Mucosa of descending colon (tissue), 3 donors: ENCODE measurements around the gene PAK6. TPM values are rescaled to one million over a fixed set of nuclear protein-coding genes. Genes with fewer than 3 reads are reported as not detected.

ENCODE experiments used
- ATAC-seq: fragments of 200-7000 bp; cut with Tn5 transposase; one replicate; pipeline ENCODE4 v1.9.1; 2020; ENCODE audit warnings: mild to moderate bottlenecking, moderate library complexity
- DNase-seq, 3 donors: peaks; one replicate each; pipeline ENCODE4 v3.0.0-alpha.2; 2020
- H3K36me3 ChIP-seq: fragments of 200-600 bp; one replicate; pipeline ENCODE4 v1.8.0; 2021; ENCODE audit warnings: low read depth, mild to moderate bottlenecking
- H3K4me1 ChIP-seq: fragments of 200-600 bp; one replicate; pipeline ENCODE4 v1.8.0; 2021; ENCODE audit warnings: low read depth, mild to moderate bottlenecking
- H3K4me3 ChIP-seq: fragments of 200-600 bp; one replicate; pipeline ENCODE4 v1.8.0; 2021; ENCODE audit warnings: mild to moderate bottlenecking
- H3K9me3 ChIP-seq: fragments of 200-600 bp; one replicate; pipeline ENCODE4 v1.8.0; 2021; ENCODE audit warnings: mild to moderate bottlenecking
- CTCF ChIP-seq: fragments of 200-600 bp; IDR thresholded peaks from one replicate; pipeline ENCODE4 v1.8.0; 2022; ENCODE audit warnings: antibody characterized with exemption, mild to moderate bottlenecking
- intact Hi-C, 2 donors: fragments of 100-400 bp; cut with DNase I in 1 of 2; cut with micrococcal nuclease in 1 of 2; formaldehyde crosslinking; loops; one replicate each; pipeline versions ENCODE4 v1.11.0 to v1.11.1; 2022; cut with DNase I, micrococcal nuclease
- total RNA-seq, 3 donors: library from RNA; stranded (reverse); fragmentation: NEBNext Ultra II Directional in 2 of 3; extraction: Animal tissue kit (Norgen Biotek cat#: 25700) in 2 of 3; gene quantifications; one replicate each; pipeline versions ENCODE4 v1.2.1 to v1.2.4, GENCODE V29; 2021 to 2023
- donor health status: DM: no; HTN: no; CAD: no; lungs with moderate emphysema.
- donor health status: DM: no; HTN: no; CAD: no.
- donor health status: DM: no; HTN: yes; CAD: no.

PAK6 gene
- total RNA-seq, 3 donors from 2014 or later, result 0.98 to 3.1 (median 2.7) TPM

GRCh38 chr15:40281057-40281800 is 42.4 kb downstream of the PAK6 start:
- H3K9me3 ChIP-seq, result no peaks in the 10 kb centered on the region
- no peak overlapping the region for H3K4me3 ChIP-seq
- no peaks in the 10 kb centered on the region for H3K36me3 ChIP-seq
- ATAC-seq, result no peak
- DNase-seq, result no peak
- intact Hi-C loops, result no loop called here
- no peak for TF ChIP-seq CTCF
- peaks cover 30% of the 10 kb centered on the region for H3K4me1 ChIP-seq

- intact Hi-C loops, result no loop called here
- Histone ChIP-seq H3K4me1 (peaks cover 30% of the 10 kb centered on the region), H3K4me3 (no peak overlapping the region), H3K36me3 (no peaks in the 10 kb centered on the region), H3K9me3 (no peaks in the 10 kb centered on the region)
- no peak for TF ChIP-seq CTCF
- no peak for DNase-seq
- no peak for ATAC-seq
These were observed 42.9 kb downstream of the PAK6 start for GRCh38 chr15:40281801-40282146.

- Histone ChIP-seq H3K4me3 (no peak overlapping the region), H3K4me1 (peaks cover 30% of the 10 kb centered on the region), H3K9me3 (no peaks in the 10 kb centered on the region), H3K36me3 (no peaks in the 10 kb centered on the region)
- TF ChIP-seq CTCF, result peak; percentile 29
- peak; percentile 51 to 74 (median 74) for DNase-seq
- intact Hi-C loops, result no loop called here
- ATAC-seq, result peak; percentile 71
These were observed 43.4 kb downstream of the PAK6 start for GRCh38 chr15:40282147-40282868.

GRCh38 chr15:40282869-40283614 is 44.2 kb downstream of the PAK6 start, which contains the start of gene ANKRD63:
ANKRD63 (minus strand) TSS chr15:40283064; CDS start chr15:40282586, 478 bp downstream.
- Histone ChIP-seq H3K4me3 (no peak within 1 kb of the TSS), H3K36me3 (no peaks in the 10 kb centered on the region), H3K9me3 (no peaks in the 10 kb centered on the region), H3K4me1 (peaks cover 30% of the 10 kb centered on the region)
- intact Hi-C loops, result no loop called here
- peak; percentile 41 for ATAC-seq
- peak in 2 of 3 donors; percentile 50 to 58 for DNase-seq
- no peak for TF ChIP-seq CTCF

GRCh38 chr15:40283615-40284300 is 44.9 kb downstream of the PAK6 start:
- ATAC-seq, result no peak
- no peak for DNase-seq
- Histone ChIP-seq H3K4me1 (peaks cover 30% of the 10 kb centered on the region), H3K4me3 (no peak overlapping the region), H3K36me3 (no peaks in the 10 kb centered on the region), H3K9me3 (no peaks in the 10 kb centered on the region)
- intact Hi-C loops, result no loop called here
- TF ChIP-seq CTCF, result no peak
